ENCODE measurements around the gene COL2A1. TPM values are rescaled to one million over a fixed set of nuclear protein-coding genes. Genes with fewer than 3 reads are reported as not detected.
A peak's percentile ranks its signal among the peaks of the same experiment; 100 is the strongest.

Gene COL2A1
- total and polyA plus RNA-seq, 2 experiments from 2014 or later = not detected

DNA sequence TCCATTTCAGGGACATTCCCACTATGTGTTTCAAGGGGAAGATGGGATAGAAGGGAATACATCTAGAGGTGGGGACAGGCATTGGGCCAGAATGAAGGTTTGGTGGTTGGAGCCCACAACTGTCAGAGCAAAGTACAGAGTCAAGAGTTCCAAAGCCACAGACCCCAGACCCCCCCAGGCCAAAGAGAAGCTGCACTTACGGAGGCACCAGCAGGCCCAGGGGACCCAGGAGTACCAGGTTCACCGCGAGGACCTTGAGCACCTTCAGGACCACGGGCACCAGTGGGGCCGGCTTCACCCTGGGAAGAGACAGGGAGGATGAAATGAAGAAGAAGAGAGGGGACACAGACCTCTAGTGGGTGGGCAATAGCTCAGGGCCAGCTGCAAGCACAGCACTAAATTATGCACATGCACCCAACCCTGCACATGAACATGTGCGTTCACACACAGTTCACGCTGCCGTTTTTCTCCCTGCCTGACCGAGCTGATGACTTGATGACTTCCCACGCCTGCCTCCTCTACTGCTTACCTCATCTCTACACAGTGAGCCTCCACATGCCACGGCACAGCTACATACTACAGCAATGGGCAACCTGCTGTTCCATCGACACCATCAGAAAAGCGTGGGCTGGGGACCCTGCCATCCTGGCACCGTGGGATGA is 16.7 kb downstream of the COL2A1 start:
- H3F3A ChIP-seq (ENCODE audit: insufficient read depth) = no peaks in the 10 kb centered on the region
- no peaks in the 10 kb centered on the region for H3K36me3 ChIP-seq (ENCODE audit: low read depth)
- H4K20me1 ChIP-seq (ENCODE audit: insufficient read depth) = no peaks in the 10 kb centered on the region
- H3K4me2 ChIP-seq (ENCODE audit: unreplicated experiment) = no peak overlapping the region
- DNase-seq = peak; percentile 79
- 0 out of 2 replicates have a peak, but pooled peaks cover 9% of the 10 kb centered on the region for H3K27me3 ChIP-seq (replicated peaks; ENCODE audit: insufficient read depth)
- H3K9me3 ChIP-seq (ENCODE audit: low read depth) = no peaks in the 10 kb centered on the region
- H3K4me3 ChIP-seq = 0 out of 2 replicates have a peak overlapping the region, but pooled peaks have one; percentile 7
- peak overlapping the region; percentile 16; the same call in 1 of the 2 replicates for H3K9ac ChIP-seq
- 34 to 36% methylated on average over 14 of the region's 14 CpGs for WGBS, 2 experiments (ENCODE audit: low coverage in 1 of 2, low lambda C conversion rate in 2 of 2, missing lambda C conversion rate in 2 of 2)
- in situ Hi-C loops (cut with MboI) = no loop called here
- H3K9me2 ChIP-seq (ENCODE audit: insufficient read depth) = no peaks in the 10 kb centered on the region
- no peak for TF ChIP-seq EZH2 (IDR thresholded peaks at IDR 0.05; ENCODE audit: insufficient read depth, poor library complexity, severe bottlenecking)
- no peak for TF ChIP-seq EZH2phosphoT487 (IDR thresholded peaks at IDR 0.05; ENCODE audit: insufficient read depth, low read depth)
- no peaks in the 10 kb centered on the region for H3K79me2 ChIP-seq (ENCODE audit: insufficient read depth)
- no peak overlapping the region for H3K27ac ChIP-seq
- H2AFZ ChIP-seq = no peak overlapping the region
- 0 out of 2 replicates have a peak, but pooled peaks cover 5% of the 10 kb centered on the region for H3K4me1 ChIP-seq (ENCODE audit: insufficient read depth)

DNA sequence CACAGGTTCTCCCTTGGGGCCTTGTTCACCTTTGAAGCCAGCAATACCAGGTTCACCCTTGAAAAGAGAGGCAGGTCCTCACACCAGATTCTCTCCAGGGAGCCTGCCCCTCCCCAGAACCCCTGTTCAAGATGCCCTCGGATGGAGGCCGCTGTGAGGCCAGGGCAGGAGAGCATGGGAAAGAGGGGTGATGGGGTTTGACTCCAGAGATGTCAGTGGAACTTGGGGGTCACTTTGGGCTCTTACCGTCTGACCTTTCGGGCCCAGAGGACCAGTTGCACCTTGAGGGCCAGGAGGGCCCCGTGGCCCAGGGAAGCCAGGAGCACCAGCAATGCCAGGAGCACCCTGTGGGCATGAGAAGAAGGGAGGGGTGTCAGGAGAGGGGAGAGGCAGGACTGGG is 17.4 kb downstream of the COL2A1 start:
- 91 to 94% methylated on average over 5 of the region's 5 CpGs for WGBS, 2 experiments (ENCODE audit: low coverage in 1 of 2, low lambda C conversion rate in 2 of 2, missing lambda C conversion rate in 2 of 2)
- H3K4me2 ChIP-seq (ENCODE audit: unreplicated experiment) = no peak overlapping the region
- DNase-seq = no peak

GRCh38 chr12:47986291-47986660 is 18.0 kb downstream of the COL2A1 start:
- no peak for DNase-seq
- Histone ChIP-seq H3K4me3 (no peak overlapping the region), H3K36me3 (ENCODE audit: low read depth) (no peaks in the 10 kb centered on the region), H3K27ac (no peak overlapping the region), H3K9me3 (ENCODE audit: low read depth) (no peaks in the 10 kb centered on the region), H3K4me2 (ENCODE audit: unreplicated experiment) (no peak overlapping the region), H3F3A (ENCODE audit: insufficient read depth) (no peaks in the 10 kb centered on the region), H3K4me1 (ENCODE audit: insufficient read depth) (0 out of 2 replicates have a peak, but pooled peaks cover 5% of the 10 kb centered on the region), H3K79me2 (ENCODE audit: insufficient read depth) (no peaks in the 10 kb centered on the region), H3K9ac (no peak overlapping the region), H3K27me3 (replicated peaks; ENCODE audit: insufficient read depth) (no peaks in the 10 kb centered on the region), H2AFZ (no peak overlapping the region), H4K20me1 (ENCODE audit: insufficient read depth) (no peaks in the 10 kb centered on the region), H3K9me2 (ENCODE audit: insufficient read depth) (no peaks in the 10 kb centered on the region)
- 75 to 76% methylated on average over 8 of the region's 8 CpGs for WGBS, 2 experiments (ENCODE audit: low coverage in 1 of 2, low lambda C conversion rate in 2 of 2, missing lambda C conversion rate in 2 of 2)
- in situ Hi-C loops (cut with MboI) = no loop called here
- TF ChIP-seq EZH2phosphoT487 (IDR thresholded peaks at IDR 0.05; ENCODE audit: insufficient read depth, low read depth) (no peak), EZH2 (IDR thresholded peaks at IDR 0.05; ENCODE audit: insufficient read depth, poor library complexity, severe bottlenecking) (no peak)

More for the DNA sequence above, 17.4 kb downstream of the COL2A1 start:
- no peak overlapping the region for H3K4me3 ChIP-seq
- 0 out of 2 replicates have a peak, but pooled peaks cover 2% of the 10 kb centered on the region for H3K27me3 ChIP-seq (replicated peaks; ENCODE audit: insufficient read depth)
- H3K9me3 ChIP-seq (ENCODE audit: low read depth) = no peaks in the 10 kb centered on the region
- H3K79me2 ChIP-seq (ENCODE audit: insufficient read depth) = no peaks in the 10 kb centered on the region
- H4K20me1 ChIP-seq (ENCODE audit: insufficient read depth) = no peaks in the 10 kb centered on the region
- no peak overlapping the region for H3K27ac ChIP-seq
- no peak overlapping the region for H3K9ac ChIP-seq
- no peaks in the 10 kb centered on the region for H3F3A ChIP-seq (ENCODE audit: insufficient read depth)
- H3K4me1 ChIP-seq (ENCODE audit: insufficient read depth) = 0 out of 2 replicates have a peak, but pooled peaks cover 5% of the 10 kb centered on the region
- no peaks in the 10 kb centered on the region for H3K36me3 ChIP-seq (ENCODE audit: low read depth)
- no peak for TF ChIP-seq EZH2phosphoT487 (IDR thresholded peaks at IDR 0.05; ENCODE audit: insufficient read depth, low read depth)
- no peak for TF ChIP-seq EZH2 (IDR thresholded peaks at IDR 0.05; ENCODE audit: insufficient read depth, poor library complexity, severe bottlenecking)
- in situ Hi-C loops (cut with MboI) = no loop called here
- H3K9me2 ChIP-seq (ENCODE audit: insufficient read depth) = no peaks in the 10 kb centered on the region
- no peak overlapping the region for H2AFZ ChIP-seq

DNA sequence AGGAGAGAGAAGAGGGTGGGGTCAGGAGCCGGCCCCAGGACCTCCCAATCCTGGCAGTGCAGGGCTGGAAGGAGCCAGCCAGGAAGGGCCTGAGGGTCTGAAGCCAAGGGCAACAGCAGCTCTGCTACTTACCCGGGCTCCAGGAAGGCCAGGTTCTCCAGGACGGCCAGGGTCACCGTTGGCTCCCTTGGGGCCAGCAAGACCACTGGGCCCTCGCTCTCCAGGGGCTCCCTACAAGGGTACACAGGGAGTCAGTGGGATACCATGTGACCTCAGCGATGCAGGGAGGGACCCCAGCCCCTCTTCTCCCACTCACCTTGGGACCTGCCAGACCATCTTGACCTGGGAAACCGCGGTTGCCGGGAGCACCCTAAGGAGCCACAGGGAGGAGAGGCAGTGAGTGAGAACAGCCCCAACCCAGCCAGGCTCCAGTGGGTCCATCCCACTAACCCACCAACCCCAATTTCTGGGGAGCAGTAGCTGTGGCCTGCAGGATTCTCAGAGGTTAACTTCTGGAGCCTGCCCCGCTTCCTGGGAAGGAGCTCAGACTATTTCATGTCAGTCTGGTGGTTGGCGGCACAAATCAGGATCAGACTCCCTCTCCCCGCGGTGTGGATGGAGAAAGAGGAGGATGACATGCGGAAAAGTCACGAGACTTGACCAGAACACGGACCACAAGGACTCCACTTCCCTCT is 18.5 kb downstream of the COL2A1 start:
- Histone ChIP-seq H3K9me3 (ENCODE audit: low read depth) (no peaks in the 10 kb centered on the region), H2AFZ (no peak overlapping the region), H3K4me3 (no peak overlapping the region), H3K4me1 (ENCODE audit: insufficient read depth) (0 out of 2 replicates have a peak, but pooled peaks cover 5% of the 10 kb centered on the region), H3K9ac (no peak overlapping the region), H3K9me2 (ENCODE audit: insufficient read depth) (no peaks in the 10 kb centered on the region), H4K20me1 (ENCODE audit: insufficient read depth) (no peaks in the 10 kb centered on the region), H3K79me2 (ENCODE audit: insufficient read depth) (no peaks in the 10 kb centered on the region), H3K4me2 (ENCODE audit: unreplicated experiment) (no peak overlapping the region), H3K27ac (no peak overlapping the region), H3F3A (ENCODE audit: insufficient read depth) (no peaks in the 10 kb centered on the region), H3K27me3 (replicated peaks; ENCODE audit: insufficient read depth) (no peaks in the 10 kb centered on the region), H3K36me3 (ENCODE audit: low read depth) (no peaks in the 10 kb centered on the region)
- TF ChIP-seq EZH2phosphoT487 (IDR thresholded peaks at IDR 0.05; ENCODE audit: insufficient read depth, low read depth) = no peak
- no peak for TF ChIP-seq EZH2 (IDR thresholded peaks at IDR 0.05; ENCODE audit: insufficient read depth, poor library complexity, severe bottlenecking)
- in situ Hi-C loops (cut with MboI) = no loop called here
- 83 to 90% methylated on average over 14 to 15 of the region's 16 CpGs for WGBS, 2 experiments (ENCODE audit: low coverage in 1 of 2, low lambda C conversion rate in 2 of 2, missing lambda C conversion rate in 2 of 2)
- DNase-seq = no peak
